NCI-H82 (cell line): ENCODE measurements around the gene NIPAL1.
A peak's percentile ranks its signal among the peaks of the same experiment; 100 is the strongest.
"Not testable (repeated sequence)": the region's sequence is repeated elsewhere in the genome, so short reads cannot be mapped to it uniquely, and the experiment has no call there.

ENCODE experiments used
- DNase-seq: peaks from one replicate; lab custom pipeline; 2025; lab: John Stamatoyannopoulos, UW

Gene NIPAL1

DNA sequence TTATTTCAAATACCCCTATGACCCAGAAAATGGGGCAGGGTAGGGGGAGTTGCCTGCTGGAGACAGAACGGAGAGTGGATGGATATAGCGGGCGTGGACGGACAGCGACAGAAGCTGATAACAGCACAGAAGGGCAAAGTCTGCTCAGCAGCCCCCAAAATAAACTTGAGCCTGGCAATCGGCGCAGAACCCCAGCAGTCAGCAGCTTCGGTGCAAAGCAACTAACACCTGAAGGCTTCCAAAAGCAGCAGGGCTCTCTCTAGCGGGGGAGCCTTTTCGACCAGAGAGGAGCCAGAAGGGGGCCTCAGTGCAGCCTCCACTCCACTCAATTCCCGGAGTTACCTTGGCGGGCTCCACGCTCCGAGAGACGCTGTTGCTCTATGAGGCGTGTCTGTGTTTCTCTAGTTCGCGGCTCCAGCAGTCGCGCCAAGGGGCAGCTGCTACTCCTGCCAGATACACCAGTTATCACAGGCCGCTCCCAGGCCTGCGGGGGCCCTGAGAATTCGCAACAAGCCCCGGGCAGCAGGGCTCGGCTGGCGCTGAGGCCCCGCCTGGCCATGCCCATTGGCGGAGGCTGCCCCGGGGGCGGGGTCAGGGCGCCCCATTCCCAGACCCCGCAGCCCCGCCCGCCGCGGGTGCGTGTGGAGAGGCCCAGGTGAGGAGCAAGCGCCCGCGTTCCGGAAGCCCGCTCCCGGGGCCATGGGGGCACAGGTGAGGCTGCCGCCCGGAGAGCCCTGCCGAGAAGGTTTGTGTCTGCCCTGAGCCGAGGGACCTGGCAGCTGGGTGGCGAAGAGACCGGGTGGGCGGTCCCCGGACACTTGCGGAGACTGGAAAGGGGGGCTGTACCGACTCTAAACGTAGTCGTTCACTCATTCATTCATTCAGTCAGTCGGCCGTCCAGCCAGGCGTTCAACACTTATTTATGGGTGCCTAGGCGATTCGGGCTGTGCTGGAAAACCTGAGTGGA lies at the start of gene NIPAL1, which contains the start of gene CNGA1:
NIPAL1 (plus strand) TSS at position 632 of the 967 bp plus-strand sequence; CDS start at position 700, 68 bp downstream.
CNGA1 (minus strand) TSS at position 541 of the 967 bp plus-strand sequence. CDS start 63,992 bp downstream, outside the sequence.
- DNase-seq: peak; percentile 86

DNA sequence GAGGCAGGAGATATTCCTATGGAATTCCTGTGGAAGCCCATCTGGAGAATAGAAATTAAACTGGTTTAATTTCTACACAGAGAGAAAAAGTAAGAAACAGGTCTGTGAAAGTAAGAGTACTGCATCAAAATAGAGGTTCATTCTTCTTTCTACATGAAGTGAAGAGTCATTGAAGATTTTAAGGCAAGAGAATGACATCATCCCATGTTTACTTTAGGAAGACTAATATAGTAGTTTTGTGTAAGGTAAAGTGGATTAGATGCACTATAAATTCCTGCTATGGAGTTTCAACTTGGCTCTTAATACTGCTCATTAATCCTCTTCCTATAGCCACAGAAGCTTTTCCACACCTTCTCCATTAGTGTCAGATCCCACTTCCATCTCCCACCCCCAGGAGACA lies 47.7 kb upstream of the NIPAL1 start:
- peak; percentile 33 for DNase-seq

DNA sequence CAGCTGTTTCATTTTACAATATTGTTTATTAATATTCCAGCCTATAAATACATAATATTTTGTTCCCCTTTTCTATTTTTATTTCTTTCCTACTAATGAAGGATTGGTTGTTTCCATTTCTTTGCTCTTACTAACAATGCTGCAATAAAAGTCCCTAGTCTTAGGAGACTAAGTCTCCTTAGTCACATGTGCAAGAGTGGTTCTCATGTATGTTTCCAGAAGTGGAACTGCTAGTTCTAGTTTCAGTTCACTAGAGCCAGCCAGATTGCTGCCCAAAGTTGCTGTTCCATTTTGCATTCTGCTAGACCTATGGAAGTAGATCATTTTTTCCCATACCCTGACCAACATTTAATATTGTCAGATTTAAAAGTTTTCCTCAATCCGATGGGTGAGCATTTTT lies 44.4 kb upstream of the NIPAL1 start:
- DNase-seq: no peak

DNA sequence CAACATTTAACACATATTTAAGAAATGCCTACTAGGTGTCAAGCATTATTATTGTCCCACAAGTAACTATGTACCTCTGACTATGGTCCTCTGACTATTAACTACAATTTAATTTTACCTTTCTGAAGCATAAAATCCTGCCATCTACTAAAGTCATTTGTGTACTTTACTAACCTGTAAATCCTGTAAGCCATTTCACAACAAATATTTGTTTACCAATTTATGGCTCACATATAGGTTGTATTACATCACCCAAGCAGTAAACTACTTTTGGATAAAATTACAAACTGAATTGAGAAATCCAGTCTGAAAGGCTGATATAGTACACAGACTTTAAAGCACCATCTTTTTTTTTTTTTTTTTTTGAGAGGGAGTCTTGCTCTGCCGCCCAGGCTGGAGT lies 43.9 kb upstream of the NIPAL1 start:
- no peak for DNase-seq

DNA sequence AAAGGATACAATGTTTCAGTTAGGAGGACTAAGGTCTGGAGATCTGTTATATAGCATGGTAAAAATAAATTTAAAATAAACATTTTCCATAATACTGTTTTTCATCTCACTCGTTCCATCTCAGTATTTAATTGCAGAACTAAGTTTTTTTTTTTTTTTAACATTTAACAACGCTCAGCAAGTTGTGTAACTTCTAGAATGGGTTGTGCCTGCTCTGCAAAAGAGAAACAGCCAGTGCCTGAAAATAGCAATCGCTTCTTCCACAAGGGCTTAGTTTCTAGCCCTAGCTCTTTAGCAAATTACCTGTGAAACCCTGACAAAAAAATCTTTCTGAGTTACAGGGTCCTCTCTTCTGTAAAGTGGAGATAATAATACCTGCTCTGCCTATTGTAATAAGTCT lies 42.0 kb upstream of the NIPAL1 start:
- DNase-seq: no peak

DNA sequence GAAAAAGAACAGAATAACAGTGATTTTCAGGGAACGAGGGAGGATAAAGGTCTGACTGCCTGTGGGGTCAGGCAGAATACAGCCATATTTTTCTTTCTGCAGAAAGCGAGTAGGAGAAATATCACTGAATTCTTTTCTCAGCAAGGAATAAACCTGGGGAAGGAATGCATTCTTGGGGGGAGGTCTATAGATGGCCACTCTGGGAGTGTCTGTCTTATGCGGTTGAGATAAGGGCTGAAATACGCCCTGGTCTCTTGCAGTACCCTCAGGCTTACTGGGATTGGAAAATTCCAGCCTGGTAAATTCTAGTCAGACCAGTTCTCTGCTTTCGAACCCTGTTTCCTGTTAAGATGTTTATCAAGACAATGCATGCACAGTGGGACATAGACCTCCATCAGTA lies 26.4 kb upstream of the NIPAL1 start:
- DNase-seq: peak; percentile 1

DNA sequence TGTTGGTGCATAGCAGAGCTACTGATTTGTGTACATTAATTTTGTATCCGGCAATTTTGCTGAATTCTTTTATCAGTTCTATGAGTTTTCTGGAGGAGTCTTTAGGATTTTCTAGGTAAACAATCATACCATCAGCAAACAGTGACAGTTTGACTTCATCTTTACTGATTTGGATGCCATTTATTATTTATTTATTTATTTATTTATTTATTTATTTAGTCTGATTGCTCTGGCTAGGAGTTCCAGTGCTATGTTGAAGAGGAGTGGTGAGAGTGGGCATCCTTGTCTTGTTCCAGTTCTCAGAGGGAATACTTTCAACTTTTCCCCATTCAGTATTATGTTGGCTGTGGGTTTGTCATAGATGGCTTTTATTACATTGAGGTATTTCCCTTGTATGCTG lies 24.1 kb upstream of the NIPAL1 start:
- DNase-seq: not testable (repeated sequence)

DNA sequence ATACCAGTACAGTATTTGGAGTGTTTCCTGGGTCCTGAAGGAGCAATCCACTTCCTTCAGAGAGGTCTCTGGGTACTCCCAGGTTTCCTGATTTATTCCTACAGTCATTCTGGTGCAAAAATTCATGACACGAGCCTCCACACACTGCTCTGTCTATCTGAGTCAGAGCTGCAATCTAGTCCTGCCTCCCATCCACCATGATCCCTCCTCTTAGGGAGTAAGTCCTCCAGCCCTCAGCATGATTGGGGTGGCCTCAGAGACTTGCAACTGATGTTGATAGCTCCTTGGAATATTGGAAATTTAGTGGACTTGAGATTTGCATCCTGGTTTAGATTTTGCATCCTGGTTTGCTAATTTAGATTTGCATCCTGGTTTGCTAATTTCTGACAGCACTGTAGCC lies 20.6 kb upstream of the NIPAL1 start:
- DNase-seq: no peak

DNA sequence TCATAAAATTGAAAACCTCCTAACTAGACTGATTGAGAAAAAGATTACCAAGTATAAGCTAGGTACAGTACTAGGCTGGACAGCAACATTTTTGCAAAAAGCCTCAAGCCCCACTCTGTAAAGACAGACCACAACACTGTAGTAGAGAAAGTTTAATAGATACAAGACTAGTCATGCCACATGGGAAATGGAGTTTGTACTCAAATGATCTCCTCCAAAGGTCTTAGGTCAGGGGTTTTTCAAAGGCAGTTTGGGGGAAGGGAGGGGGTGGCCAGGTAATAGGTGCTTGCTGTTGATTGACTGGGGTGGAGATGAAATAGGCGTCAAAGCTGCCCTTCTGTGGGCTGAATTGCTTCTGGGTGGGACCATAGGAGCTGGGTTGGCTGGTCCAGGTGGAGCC lies 14.3 kb upstream of the NIPAL1 start:
- no peak for DNase-seq

DNA sequence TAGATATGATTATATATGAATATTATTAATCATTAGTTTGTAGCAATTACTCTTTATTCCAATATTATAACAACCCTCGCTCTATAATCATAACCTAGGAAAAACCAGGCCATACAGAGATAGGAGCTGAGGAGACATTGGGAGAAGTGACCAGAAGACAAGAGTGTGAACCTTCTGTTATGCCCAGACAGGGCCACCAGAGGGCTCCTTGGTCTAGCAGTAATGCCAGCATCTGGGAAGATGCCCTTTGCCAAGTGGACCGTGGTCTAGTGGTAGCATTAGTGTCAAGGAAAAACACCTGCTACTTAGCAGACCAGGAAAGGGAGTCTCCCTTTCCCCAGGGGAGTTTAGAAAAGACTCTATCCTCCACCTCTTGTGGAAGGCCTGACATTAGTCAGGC lies 13.0 kb upstream of the NIPAL1 start:
- DNase-seq: peak; percentile 12

DNA sequence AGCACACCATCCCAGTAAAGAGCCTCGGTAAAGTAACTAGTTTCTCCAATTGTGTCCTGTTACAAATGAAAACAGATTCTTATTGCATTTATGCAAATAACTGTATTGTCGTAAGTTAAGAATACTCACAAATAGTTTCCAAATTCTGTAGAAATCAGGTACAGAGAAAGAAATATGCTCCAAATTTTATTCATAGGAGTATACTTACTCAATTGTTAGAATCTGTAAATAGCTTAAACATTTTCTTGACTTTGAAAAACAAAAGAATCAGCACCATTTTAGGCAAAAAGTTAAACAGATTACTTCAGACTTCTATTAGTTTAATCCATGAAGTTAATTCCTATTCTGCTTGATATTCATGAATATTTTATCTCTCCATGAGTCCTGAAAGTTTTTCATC lies 10.8 kb upstream of the NIPAL1 start:
- no peak for DNase-seq

DNA sequence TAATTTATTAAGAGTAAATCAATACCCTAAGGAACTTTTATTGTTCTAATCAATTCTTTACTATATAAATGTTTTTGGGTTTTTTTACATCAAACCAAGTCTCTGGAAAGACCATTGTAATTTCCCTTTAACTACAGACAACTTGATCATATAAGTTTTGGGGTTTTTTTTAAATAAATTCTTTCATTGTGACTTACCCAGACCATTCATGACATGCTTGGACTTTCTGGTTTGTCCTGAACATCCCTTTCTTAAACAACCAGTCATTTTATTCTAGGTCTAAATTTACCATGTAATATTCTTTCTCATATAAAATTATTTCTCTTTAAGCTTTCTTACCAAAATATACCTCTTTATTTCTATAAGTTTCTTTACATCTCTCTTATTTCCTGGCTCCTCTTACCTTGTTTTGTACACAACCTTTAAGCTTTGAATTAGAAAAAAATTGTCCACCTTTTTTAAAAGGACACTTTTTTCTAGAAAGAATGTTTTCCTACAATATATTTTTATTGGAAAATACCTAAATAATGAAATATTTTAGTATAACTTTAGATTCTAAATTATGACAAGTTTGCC lies 8.5 kb upstream of the NIPAL1 start:
- DNase-seq: no peak

DNA sequence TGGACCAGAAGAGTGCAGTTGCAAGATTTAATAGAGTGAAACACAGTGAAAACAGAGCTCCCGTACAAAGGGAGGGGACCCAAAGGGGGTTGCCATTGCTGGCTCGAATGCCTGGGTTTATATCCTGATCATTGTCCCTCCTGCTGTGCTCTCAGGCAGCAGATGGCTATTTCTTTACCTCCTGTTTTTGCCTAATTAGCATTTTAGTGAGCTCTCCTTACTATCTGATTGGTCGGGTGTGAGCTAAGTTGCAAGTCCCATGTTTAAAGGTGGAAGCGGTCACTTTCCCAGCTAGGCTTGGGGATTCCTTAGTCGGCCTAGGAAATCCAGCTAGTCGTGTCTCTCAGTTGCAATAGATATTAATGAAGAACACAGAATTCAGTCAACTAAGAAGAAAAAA lies 5.7 kb upstream of the NIPAL1 start:
- not testable (repeated sequence) for DNase-seq

DNA sequence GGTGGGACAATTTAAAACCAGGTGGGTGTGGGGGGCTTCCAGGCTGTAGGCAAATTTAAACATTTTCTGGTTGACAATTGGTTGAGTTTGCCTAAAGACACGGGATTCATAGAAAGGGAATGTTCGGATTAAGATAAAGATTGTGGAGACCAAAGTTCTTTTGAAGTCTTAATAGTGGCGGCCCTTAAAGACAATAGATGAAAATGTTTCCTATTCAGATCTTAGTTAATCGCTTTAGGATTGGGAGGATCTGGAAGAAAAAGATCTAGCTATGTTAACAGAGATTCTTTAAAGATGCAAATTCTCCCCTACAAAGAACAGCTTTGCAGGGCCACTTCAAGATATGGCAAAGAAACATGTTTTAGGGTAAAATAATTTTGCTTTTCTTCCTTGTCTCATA lies 4.8 kb upstream of the NIPAL1 start:
- DNase-seq: no peak

DNA sequence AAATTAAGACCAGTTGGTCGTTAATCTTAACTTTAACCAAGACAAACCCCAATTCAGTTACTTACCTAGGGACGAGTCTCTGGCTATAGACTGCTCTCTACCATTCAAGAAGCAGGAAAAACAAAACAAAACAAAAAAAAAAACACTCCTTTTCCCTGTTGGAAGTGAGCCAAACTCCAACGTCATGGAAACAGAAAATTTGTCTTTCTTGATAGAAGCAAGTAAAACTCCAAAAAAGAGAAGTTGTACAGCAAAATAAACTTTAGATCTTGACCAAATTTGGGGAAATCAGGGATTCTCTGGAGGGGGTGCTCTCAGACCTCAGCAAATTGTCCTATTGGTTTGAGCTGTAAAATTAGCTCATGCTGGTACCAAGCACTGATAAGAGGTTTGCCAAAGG lies 3.7 kb upstream of the NIPAL1 start:
- DNase-seq: no peak

DNA sequence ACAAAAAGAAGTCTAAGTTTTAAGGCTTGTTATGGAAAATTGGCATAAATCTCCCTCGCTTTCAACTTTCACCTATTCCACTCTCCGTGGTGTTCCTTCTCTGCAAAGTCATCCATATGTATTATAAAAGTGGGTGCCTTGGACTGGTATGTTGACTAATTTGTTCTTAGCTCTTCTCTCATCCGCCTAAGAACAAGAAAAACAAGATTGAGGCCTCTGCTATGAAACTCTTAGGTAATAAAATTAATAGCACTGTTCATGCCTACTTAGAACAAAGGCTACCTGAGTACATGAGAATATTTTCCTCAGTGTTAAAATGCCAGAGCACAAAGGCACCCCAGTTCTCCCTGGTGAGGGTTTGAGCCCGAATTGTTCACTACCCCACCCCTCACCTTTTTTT lies 1.4 kb upstream of the NIPAL1 start:
- no peak for DNase-seq

DNA sequence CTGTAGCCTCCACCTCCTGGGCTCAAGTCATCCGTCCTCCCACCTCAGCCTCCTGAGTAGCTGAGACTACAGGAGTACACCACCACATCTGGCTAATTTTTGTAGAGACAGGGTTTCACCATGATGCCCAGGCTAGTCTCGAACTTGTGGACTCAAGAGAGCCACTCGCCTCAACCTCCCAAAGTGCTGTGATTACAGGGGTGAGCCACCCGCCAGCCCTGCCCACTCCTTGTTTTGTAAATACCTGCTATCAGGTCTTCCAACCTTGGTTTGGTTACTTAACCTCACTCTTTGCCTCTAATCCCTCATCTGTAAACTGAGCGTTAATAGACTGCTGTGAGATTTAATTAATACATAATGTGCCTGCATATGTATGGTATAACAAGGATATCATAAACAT lies 894 bp upstream of the NIPAL1 start:
- DNase-seq: no peak

DNA sequence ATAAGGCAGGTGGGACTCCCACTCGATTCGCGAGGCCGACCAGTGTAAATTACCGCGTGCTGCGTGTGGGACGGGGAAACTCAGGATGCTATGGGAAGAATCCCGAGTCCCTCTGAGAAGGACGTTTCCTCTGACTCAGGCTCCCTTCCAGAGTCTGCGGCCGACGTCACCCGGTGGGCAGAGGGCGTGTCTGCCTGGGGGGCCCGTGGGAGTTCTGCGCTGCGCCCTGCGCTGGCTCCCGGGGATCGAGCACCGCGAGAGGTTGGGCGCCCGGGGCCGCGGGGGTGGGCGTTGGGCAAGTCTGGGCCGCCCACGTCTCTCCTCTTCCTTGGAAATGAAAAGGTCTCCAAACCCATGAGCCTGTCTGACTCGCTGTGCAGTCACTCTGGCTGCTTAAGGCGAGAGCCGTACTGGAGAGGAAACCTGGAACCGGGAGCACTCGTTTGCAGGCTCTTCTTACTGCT lies 568 bp downstream of the NIPAL1 start:
- peak; percentile 25 for DNase-seq

DNA sequence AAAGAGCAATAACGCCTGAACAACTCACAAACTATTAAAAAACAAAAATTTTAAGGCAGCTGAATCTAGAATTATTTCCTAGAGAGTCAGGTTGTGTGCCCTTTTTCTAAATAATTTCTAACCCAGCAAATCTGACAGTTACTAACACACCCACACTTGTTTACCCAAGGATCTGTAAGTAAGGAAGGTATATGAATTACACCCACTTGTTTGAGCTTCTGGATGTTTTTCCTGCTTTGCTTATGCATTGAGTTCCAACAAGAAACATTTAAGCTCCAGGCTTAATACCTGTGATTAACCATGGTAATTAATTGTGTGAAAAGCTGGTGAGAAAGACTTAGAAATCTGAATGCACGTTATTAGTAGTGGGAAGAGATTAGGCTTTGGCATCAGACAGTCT lies 1.5 kb downstream of the NIPAL1 start:
- DNase-seq: no peak

DNA sequence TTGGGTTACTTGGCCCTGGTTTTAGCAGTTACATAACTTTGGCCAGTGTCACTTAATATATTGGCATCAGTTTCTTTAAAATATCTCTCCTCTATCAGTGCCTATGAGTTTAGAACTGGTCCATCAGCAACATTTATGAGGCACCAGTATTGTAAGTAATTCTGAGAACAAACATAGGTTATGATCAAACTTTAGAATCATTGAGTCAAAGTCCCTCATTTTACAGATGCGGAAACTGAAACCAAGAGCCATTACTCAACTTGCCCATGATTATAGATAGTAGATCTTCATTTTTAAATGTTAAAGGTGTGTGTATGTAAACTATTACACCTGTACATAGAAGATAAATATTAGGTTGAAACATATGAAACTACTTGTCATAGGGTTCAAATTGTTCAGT lies 4.5 kb downstream of the NIPAL1 start:
- no peak for DNase-seq

DNA sequence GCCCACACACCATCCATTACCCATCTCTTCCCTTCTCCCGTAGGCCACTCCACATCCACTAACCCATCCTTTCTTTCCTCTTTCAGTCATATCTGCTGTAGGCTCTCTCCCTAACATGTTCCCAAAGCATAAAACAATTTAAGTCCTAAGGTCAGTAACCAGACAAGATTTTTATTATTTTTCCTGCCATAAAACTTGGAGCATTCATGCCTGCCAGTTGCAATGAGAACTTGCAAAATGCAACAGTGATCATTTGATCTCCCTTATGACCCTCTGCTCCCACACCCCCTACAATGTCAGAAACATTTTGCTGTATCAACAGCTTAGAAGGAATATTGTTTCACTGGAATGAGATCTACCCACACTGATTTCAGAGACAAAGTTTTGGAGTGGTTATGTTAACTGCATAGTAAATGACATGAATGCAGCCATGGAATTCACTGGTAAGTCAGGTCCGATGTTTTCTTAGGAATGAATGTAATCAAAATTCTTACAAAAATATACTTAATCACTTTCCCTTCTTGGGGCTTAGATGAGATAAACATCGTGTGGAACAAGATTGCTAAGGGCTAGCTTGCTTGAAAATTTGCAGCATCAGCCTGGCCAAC lies 5.7 kb downstream of the NIPAL1 start:
- DNase-seq: no peak

DNA sequence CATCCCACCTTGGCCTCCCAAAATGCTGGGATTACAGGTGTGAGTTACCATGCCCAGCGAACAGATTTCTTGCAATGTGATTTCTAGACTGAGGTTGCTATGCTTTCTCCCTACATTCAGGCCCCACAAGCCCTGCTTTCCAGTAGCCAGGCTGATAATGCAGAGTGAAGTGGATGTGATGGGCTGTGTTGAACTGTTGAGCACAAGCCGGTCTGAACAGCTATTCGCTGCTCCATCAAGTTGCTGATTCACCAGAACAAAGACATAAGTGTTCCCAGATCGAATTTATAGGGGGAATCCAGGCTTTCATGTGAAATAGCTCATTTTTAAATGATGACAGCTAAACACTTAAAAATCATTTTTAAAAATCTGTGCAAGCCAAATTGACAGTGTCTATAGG lies 8.0 kb downstream of the NIPAL1 start:
- DNase-seq: no peak

DNA sequence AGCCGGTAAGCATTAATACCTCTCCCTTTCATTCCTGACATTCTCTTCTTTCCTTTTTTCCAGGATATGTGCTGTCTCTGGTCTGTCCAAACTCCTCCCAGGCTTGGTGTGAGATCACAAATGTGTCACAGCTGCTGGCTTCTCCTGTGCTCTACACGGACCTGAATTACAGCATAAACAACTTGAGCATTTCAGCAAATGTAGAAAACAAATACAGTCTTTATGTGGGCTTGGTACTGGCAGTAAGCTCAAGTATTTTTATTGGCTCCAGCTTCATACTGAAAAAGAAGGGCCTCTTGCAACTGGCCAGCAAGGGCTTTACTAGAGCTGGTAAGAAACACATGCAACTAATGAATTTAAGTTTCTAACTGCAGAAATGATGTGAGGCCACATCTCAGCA lies 8.4 kb downstream of the NIPAL1 start:
- no peak for DNase-seq
